Ovary (tissue), 3 donors: Measurements from ENCODE around the gene PEX11A.

Experiments
- POLR2A ChIP-seq: fragments of 450-650 bp; IDR thresholded peaks from one replicate; pipeline ENCODE4 v1.6.1; 2017; ENCODE audit warnings: antibody characterized with exemption, mild to moderate bottlenecking, moderate library complexity
- TF ChIP-seq, protein P1 (sequence below), 3 donors: fragments of 450-650 bp in 2 of 3; fragments of 200-600 bp in 1 of 3; IDR thresholded peaks; one replicate each; pipeline versions ENCODE4 v1.5.1 to v1.8.0; 2016 to 2022; ENCODE audit warnings: antibody characterized with exemption in 3 of 3, mild to moderate bottlenecking in 1 of 3
- donor health status: DM: no; HTN: no; CAD: no.

DNA sequence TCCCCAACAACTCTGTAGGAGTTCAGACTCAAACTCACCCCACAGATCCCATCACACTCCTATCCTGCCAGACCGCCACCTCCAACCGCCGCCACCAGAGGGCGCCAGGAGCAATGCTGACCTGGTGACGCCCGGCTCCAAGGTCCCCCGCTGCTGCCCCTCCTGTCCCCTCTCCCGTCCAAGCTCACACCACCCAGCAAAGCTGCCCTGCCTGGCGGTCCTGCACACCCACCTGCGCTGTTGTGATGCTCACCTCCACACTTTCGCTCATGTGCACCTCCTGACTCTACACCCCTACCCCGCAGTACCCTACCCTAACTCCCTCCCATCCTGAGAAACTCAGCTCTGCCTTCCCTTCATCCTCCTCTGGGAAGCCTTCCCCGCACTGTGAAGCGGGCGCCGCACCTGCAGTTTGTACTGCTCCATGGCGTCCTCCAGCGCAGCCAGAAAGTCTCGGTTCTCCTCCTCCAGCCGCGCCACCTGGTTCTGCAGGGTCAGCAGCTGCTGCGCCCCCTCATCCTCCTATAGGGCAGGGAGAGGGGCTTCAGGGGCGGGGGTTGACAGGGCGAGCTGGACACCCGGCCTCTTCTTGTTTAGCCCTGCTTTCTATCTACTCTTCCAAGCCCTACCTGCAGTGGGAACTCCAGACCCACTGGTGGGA, 43.2 kb downstream of the PEX11A start:
- TF ChIP-seq, protein P1, sequence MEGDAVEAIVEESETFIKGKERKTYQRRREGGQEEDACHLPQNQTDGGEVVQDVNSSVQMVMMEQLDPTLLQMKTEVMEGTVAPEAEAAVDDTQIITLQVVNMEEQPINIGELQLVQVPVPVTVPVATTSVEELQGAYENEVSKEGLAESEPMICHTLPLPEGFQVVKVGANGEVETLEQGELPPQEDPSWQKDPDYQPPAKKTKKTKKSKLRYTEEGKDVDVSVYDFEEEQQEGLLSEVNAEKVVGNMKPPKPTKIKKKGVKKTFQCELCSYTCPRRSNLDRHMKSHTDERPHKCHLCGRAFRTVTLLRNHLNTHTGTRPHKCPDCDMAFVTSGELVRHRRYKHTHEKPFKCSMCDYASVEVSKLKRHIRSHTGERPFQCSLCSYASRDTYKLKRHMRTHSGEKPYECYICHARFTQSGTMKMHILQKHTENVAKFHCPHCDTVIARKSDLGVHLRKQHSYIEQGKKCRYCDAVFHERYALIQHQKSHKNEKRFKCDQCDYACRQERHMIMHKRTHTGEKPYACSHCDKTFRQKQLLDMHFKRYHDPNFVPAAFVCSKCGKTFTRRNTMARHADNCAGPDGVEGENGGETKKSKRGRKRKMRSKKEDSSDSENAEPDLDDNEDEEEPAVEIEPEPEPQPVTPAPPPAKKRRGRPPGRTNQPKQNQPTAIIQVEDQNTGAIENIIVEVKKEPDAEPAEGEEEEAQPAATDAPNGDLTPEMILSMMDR (IDR thresholded peaks at IDR 0.05) = peak; percentile 65 to 89 (median 75)
- no peak for TF ChIP-seq POLR2A
